HG02938 (cell line): ENCODE data around the gene CTNS.
A peak's percentile ranks its signal among the peaks of the same experiment; 100 is the strongest.

Experiments
- ATAC-seq: cut with Tn5 transposase; IDR thresholded peaks from one replicate; pipeline ENCODE4 v1.9.1; 2021; ENCODE audit warnings: mild to moderate bottlenecking, moderate library complexity; ENCODE audit not compliant: unreplicated experiment

Gene CTNS

GRCh38 chr17:3622977-3623594, 13.5 kb upstream of the CTNS start:
- ATAC-seq, result no peak

DNA sequence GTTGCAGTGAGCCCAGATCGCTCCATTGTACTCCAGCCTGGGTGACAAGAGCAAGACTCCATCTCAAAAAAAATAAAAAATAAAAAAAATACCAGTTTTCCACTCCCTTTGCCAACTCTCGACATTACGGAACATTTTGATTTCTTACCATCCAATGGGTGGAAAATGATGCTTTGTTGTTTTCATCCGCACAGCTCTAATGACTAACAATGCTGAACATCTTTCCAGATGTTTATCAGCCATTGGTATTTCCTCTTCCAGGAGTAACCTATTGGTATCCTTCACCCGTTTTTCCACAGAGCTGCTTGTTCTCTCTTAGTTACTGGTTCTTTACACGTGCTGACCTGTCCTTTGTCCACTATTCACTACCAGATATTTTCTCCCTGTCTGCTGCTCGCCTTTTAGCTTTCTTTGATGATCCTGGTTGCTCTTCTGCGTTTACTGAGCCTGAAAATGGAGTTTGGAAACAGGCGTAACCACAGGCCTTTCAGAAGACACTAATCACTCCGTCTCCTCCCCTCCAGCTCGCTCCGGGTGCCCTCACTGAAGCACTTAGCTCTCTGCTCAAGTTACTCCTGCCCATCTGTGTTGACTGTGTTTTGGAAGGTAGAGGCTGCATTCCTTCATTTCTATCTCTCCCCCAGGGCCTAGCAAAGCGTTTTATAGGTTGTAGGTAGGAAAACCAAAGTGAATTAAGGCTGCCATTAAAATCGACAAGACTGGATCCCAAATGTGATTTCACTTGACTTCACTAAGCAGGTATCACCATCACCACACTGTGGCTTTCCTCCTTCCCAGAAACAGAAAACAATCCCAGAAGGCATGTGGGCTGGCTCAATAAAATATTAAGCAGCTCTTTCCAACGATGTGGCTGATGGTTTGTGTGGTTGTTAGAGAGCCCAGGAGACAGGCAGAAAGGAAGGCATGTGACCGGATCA, 9.5 kb upstream of the CTNS start:
- no peak for ATAC-seq

DNA sequence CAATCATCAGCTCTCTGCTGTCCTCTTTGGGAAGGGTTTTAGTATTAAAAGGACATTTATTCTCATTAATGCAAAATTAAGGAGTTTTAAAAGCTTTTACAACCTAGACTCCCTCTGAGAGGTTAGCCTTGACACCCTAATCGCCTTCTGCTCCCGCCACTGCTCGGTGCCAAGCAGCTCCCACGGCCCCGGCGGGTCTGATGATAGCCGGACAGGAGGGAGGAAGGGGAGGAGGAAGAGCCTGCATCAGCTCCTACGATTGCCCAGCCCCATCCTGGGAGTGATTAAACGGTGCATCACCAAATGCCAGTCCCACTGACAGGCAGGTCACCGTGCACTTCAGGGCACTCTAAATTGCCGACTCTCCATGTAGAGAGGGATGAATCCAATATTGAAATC, 8.8 kb upstream of the CTNS start:
- no peak for ATAC-seq

DNA sequence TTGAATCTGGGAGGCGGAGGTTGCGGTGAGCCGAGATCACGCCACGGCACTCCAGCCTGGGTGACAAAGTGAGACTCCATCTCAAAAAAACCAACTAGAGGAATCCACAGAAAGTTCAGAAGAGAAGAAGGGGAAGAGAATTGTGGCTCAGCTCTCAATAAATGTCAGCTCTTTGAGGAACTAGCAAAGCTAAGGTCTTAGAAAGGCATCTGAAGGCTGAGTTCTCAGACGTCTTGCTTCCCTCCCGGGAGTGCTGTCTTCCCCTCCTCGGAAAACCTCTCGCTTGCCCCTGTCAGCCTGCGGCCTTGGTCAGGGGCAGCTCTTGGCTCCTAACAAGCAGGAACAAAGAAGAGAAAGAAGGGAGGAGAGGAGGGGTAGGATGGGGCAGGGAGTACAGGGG, 5.8 kb upstream of the CTNS start:
- no peak for ATAC-seq

GRCh38 chr17:3632287-3632686, 4.3 kb upstream of the CTNS start:
- ATAC-seq, result no peak

GRCh38 chr17:3635474-3636153, 946 bp upstream of the CTNS start:
- ATAC-seq, result no peak

GRCh38 chr17:3636908-3637373, 381 bp downstream of the CTNS start:
- peak; percentile 2 for ATAC-seq

GRCh38 chr17:3639981-3640596, 3.5 kb downstream of the CTNS start:
- no peak for ATAC-seq

GRCh38 chr17:3641014-3641413, 4.5 kb downstream of the CTNS start:
- ATAC-seq, result no peak

GRCh38 chr17:3641717-3642486, 5.3 kb downstream of the CTNS start:
- no peak for ATAC-seq

DNA sequence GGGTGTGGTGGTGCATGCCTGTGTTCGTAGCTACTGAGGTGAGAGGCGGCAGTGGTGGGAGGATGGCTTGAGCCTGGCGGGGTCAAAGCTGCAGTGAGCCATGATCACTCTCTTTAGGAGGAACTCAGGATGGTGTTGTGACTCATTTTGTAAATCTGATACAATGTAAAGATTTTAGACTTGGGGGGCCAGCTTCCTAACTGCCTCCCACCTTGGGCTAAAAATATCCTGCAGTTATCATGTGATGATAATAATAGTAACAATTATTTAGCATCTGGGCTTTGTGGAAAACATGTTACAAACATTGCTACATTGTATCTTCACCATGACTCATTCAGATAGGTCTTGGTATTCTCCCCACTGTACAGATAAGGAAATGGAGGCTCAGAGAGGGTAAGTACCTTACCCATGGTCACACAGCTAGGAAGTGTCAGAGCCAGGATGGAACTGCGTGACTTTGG, 7.4 kb downstream of the CTNS start:
- ATAC-seq, result no peak

DNA sequence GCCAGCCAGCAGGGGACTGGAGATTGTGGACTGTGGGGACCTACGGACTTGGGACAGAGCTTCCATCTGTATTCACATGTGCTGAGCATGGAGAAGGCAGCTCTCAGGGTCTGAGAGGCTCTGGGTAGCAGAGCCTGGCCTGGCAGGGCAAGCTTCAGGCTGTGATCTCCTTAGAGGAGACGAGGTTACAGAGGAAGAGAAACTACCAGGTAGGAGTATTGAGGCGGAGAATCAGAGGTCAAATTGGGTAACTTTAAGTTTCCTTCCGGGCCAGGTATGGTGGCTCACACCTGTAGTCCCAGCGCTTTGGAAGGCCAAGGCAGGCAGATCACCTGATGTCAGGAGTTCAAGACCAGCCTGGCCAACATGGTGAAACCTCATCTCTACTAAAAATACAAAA, 8.8 kb downstream of the CTNS start:
- no peak for ATAC-seq

DNA sequence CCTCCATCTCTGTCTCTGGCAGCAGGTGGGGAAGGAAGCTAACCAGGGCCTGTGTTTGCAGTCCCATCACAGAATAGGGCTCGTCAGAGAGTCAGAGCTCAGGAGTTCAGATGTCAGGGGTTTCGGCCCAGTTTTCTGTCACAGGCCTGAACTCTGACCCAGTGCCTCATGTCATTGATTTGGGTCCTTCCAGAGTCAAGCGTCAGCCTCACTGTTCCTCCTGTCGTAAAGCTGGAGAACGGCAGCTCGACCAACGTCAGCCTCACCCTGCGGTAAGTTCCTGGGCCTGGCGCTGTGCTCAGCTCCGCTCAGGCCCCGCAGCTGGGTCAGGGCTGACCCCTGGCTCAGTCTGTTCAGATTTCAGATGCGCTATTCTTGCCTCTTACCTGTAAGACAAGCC, 10.7 kb downstream of the CTNS start:
- no peak for ATAC-seq

DNA sequence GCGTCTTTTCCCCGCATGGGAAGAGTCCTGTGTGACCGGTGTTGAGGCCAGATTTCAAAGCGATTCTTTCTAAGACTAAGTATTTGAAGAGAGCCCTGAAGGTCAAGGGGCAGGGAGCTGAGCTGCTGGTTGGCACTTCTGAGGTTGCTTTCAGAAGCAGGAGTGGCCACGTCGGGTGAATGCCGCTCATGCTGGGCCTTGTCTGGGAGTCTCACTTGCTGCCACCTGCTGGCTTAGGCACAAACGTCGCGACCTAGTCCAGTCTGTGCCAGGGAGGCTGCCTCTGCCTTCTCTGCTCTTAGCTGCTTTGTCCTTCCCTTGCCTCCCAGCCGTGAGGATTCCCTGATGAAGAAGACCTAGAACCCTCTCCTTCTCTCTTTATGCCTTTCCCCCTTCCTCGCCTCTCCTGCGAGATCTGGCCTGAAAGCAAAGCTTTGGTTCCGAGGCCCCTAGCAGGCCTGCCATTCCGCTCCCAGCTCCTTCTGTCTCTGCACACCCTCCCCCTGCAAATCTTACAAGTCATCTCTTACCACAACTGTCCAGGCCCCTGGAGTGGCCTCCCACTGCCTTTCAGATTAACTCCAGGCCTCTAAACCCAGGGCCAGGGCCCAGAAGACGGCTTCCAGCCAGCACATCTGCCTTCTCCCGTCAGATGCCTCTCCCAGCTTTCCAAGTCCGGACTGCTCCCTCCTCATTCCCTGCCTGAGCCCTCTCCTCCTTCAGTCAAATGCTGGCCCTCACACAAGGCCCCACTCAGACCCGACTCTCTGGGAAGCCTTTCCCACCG, 11.4 kb downstream of the CTNS start:
- ATAC-seq, result no peak

DNA sequence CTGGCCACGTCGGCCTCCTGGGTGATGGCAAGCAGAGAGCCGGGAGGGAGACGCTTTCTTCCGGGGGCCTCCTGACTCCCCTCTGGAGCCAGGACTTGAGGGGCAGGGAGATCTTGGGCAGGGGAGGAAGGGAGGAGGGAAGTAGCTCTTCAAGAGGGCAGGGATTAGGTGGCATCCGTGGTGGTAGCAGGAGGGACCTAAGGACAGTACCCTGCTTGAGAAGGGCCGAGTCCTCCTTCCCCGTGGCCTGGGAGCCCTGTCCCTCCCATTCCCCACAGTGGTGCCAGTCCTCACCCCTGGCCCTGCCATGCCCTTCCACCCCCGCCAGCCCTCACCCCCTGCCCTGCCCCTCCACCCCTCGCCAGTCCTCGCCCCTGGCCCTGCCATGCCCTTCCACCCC, 19.2 kb downstream of the CTNS start:
- ATAC-seq, result no peak

DNA sequence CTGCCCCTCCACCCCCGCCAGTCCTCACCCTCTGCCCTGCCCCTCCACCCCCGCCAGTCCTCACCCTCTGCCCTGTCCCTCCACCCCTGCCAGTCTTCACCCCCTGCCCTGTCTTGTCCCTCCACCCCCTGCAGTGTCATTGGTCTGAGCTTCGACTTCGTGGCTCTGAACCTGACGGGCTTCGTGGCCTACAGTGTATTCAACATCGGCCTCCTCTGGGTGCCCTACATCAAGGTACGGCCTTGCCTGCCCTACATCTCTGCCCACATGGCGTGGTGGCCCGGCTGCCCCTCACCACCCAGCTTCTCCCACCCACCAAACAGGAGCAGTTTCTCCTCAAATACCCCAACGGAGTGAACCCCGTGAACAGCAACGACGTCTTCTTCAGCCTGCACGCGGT, 19.8 kb downstream of the CTNS start:
- no peak for ATAC-seq

- no peak for ATAC-seq
Observed at GRCh38 chr17:3656755-3657587, 20.4 kb downstream of the CTNS start.

DNA sequence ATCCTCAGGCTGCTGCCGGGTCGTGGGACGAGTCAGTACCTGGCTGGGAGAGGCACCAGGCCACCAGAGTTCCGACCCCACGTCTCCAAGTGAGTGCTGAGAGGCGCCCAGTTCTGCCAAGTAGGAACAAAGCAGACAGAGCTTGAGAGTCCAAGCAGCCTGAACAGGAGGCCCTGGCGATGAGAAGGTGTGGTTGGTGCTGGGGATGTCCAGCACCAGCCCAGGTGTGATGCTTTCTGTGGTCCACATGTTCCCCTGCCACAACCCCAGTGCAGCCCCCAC, 21.0 kb downstream of the CTNS start:
- ATAC-seq, result no peak
